A673 (cell line): ENCODE measurements around the gene HYCC1. TPM values are rescaled to one million over a fixed set of nuclear protein-coding genes. Genes with fewer than 3 reads are reported as not detected.
"Not testable (repeated sequence)": the region's sequence is repeated elsewhere in the genome, so short reads cannot be mapped to it uniquely, and the experiment has no call there.

Source experiments
- BruUV-seq: library from RNA; stranded (reverse); fragments of 400-500 nt; replicated peaks from 2 replicates; lab custom pipeline; 2021; lab: Mats Ljungman, UMichigan
- CTCF ChIA-PET: fragments of 300-600 bp; sonication (Branson Sonifier 250); formaldehyde crosslinking; loops from one replicate; lab custom pipeline; 2022; ENCODE audit warnings: antibody characterized with exemption; lab: Charles Lee
- POLR2A ChIA-PET: fragments of 300-600 bp; sonication (Branson Sonifier 250); formaldehyde crosslinking; loops from one replicate; lab custom pipeline; 2022; ENCODE audit warnings: antibody characterized with exemption; ENCODE audit not compliant: low non-redundant PET; lab: Charles Lee
- DNase-seq: peaks from one replicate; pipeline ENCODE4 v3.0.0-alpha.2; 2015; ENCODE audit warnings: low spot score
- H3K27ac ChIP-seq: fragments of 200-600 bp; sonication (generic); 2 replicates; pipeline ENCODE4 v1.5.1; 2016; ENCODE audit warnings: mixed run types, low read depth, mild to moderate bottlenecking, mixed read lengths, antibody characterized with exemption, low read length; ENCODE audit not compliant: poor library complexity, severe bottlenecking
- H3K27me3 ChIP-seq: fragments of 200-600 bp; sonication (generic); replicated peaks from 2 replicates; pipeline ENCODE4 v1.6.1; 2017; ENCODE audit warnings: mixed run types, low read depth, mild to moderate bottlenecking, mixed read lengths, antibody characterized with exemption, low read length; ENCODE audit not compliant: insufficient read depth, poor library complexity
- H3K36me3 ChIP-seq: fragments of 200-600 bp; sonication (generic); 2 replicates; pipeline ENCODE4 v1.6.1; 2016; ENCODE audit warnings: mixed run types, mild to moderate bottlenecking, mixed read lengths, antibody characterized with exemption, low read length; ENCODE audit not compliant: insufficient read depth, poor library complexity, severe bottlenecking
- H3K4me1 ChIP-seq: fragments of 200-600 bp; sonication (generic); 2 replicates; pipeline ENCODE4 v1.6.1; 2017; ENCODE audit warnings: mixed run types, mild to moderate bottlenecking, mixed read lengths, antibody characterized with exemption, low read length; ENCODE audit not compliant: insufficient read depth, poor library complexity, severe bottlenecking
- H3K4me3 ChIP-seq: fragments of 200-600 bp; sonication (generic); 2 replicates; pipeline ENCODE4 v1.5.1; 2016; ENCODE audit warnings: low read depth, mixed run types, mild to moderate bottlenecking, mixed read lengths, low read length; ENCODE audit not compliant: poor library complexity, severe bottlenecking
- H3K9me3 ChIP-seq: fragments of 200-600 bp; sonication (generic); 2 replicates; pipeline ENCODE4 v1.6.1; 2016; ENCODE audit warnings: mixed run types, low read depth, mild to moderate bottlenecking, mixed read lengths, antibody characterized with exemption, low read length; ENCODE audit not compliant: poor library complexity, severe bottlenecking
- CTCF ChIP-seq: fragments of 300-800, 200-600 bp; sonication (generic); conservative IDR thresholded peaks from 2 replicates; pipeline ENCODE4 v1.5.1; 2017; ENCODE audit warnings: low read depth, mild to moderate bottlenecking, antibody characterized with exemption, low read length, moderate library complexity, mixed read lengths
- EZH2 ChIP-seq: fragments of 200-600 bp; sonication (generic); IDR thresholded peaks from 2 replicates; pipeline ENCODE4 v1.6.1; 2017; ENCODE audit warnings: borderline replicate concordance, low read depth, mild to moderate bottlenecking, mixed read lengths, antibody characterized with exemption, low read length; ENCODE audit not compliant: poor library complexity, severe bottlenecking
- intact Hi-C: fragments of 100-400 bp; cut with micrococcal nuclease; formaldehyde crosslinking; loops from one replicate; pipeline ENCODE4 v1.10.0; 2022; ENCODE audit not compliant: unreplicated experiment
- total RNA-seq: library from RNA; stranded (reverse); gene quantifications from 2 replicates; pipeline ENCODE4 v1.2.3, GENCODE V29; 2021

The HYCC1 gene
- total RNA-seq, 1 experiment from 2014 or later = 42.0 TPM

GRCh38 chr7:23058408-23059096, 44.6 kb upstream of the HYCC1 start:
- CTCF ChIA-PET = no interaction called here
- BruUV-seq = no TSS peak
- H3K9me3 ChIP-seq = no peaks in the 10 kb centered on the region
- POLR2A ChIA-PET = no interaction called here
- H3K27me3 ChIP-seq = no peaks in the 10 kb centered on the region
- no peak overlapping the region for H3K27ac ChIP-seq
- no peak for DNase-seq
- intact Hi-C loops = loop anchor here (10.0 kb wide), 1 partner anchor 174 kb away; no protein-coding TSS in a partner anchor
- no peak overlapping the region for H3K4me3 ChIP-seq
- TF ChIP-seq CTCF (no peak), EZH2 (no peak)
- H3K36me3 ChIP-seq = no peaks in the 10 kb centered on the region
- H3K4me1 ChIP-seq = no peaks in the 10 kb centered on the region

GRCh38 chr7:23055582-23056178, 41.8 kb upstream of the HYCC1 start:
- no peak for TF ChIP-seq EZH2
- peak; percentile 93 for TF ChIP-seq CTCF
- Histone ChIP-seq H3K4me3 (no peak overlapping the region), H3K36me3 (no peaks in the 10 kb centered on the region), H3K27ac (no peak overlapping the region), H3K9me3 (no peaks in the 10 kb centered on the region), H3K4me1 (no peaks in the 10 kb centered on the region), H3K27me3 (no peaks in the 10 kb centered on the region)
- POLR2A ChIA-PET = no interaction called here
- CTCF ChIA-PET = interaction anchor here (0.6 to 1.3 kb wide), 4 partner anchors 273 to 866 kb away, joined by 3 to 5 read pairs (median 3); no protein-coding TSS in a partner anchor
- no TSS peak for BruUV-seq
- intact Hi-C loops = loop anchor here (1.0 to 10.0 kb wide), 4 partner anchors 171 to 495 kb away; no protein-coding TSS in a partner anchor
- DNase-seq = peak; percentile 69

- H3K9me3 ChIP-seq, H3K4me1 ChIP-seq, DNase-seq, H3K27me3 ChIP-seq, POLR2A ChIA-PET, CTCF ChIA-PET, H3K27ac ChIP-seq, BruUV-seq, H3K4me3 ChIP-seq, H3K36me3 ChIP-seq: not testable (repeated sequence)
- intact Hi-C loops = loop anchor here (10.0 kb wide), 1 partner anchor 166 kb away; no protein-coding TSS in a partner anchor
Measured at GRCh38 chr7:23051124-23051485, 37.2 kb upstream of the HYCC1 start.

- CTCF ChIA-PET, H3K9me3 ChIP-seq, H3K4me3 ChIP-seq, POLR2A ChIA-PET, H3K36me3 ChIP-seq, DNase-seq, intact Hi-C loops, H3K27me3 ChIP-seq, BruUV-seq, H3K4me1 ChIP-seq, H3K27ac ChIP-seq: not testable (repeated sequence)
Measured at GRCh38 chr7:23046336-23046735, 32.4 kb upstream of the HYCC1 start.

- POLR2A ChIA-PET, BruUV-seq, H3K4me1 ChIP-seq, H3K36me3 ChIP-seq, intact Hi-C loops, DNase-seq, H3K4me3 ChIP-seq, H3K9me3 ChIP-seq, CTCF ChIA-PET, H3K27me3 ChIP-seq, H3K27ac ChIP-seq: not testable (repeated sequence)
Measured at GRCh38 chr7:23045086-23045485, 31.2 kb upstream of the HYCC1 start.
